ENCODE data around the gene HUS1. TPM values are rescaled to one million over a fixed set of nuclear protein-coding genes. Genes with fewer than 3 reads are reported as not detected.

The HUS1 gene
- total and polyA plus RNA-seq, 2 of the 13 experiments (the other 11 are each of a cell fraction or from before 2014, with no cell fraction given), result 14.8 to 16.9 TPM

GRCh38 chr7:47949703-47950102 is 29.7 kb downstream of the HUS1 start:
- BruUV-seq (replicated peaks), result no TSS peak
- peaks cover 42% of the 10 kb centered on the region for H3K4me1 ChIP-seq (ENCODE audit: insufficient read depth, low read length)
- H3K9me3 ChIP-seq (ENCODE audit: low read length), result no peaks in the 10 kb centered on the region
- intact Hi-C loops (cut with micrococcal nuclease; ENCODE audit: unreplicated experiment), result loop anchor here (10.0 kb wide), 1 partner anchor 685 kb away; no protein-coding TSS in a partner anchor
- in situ Hi-C loops (cut with HindIII; ENCODE audit: extremely low pct_ligation_motif_present, low pct_unique_long_range_greater_than_20kb), result no loop called here
- H4K20me1 ChIP-seq (ENCODE audit: insufficient read depth, low read length), result no peaks in the 10 kb centered on the region
- WGBS (ENCODE audit: low lambda C conversion rate), result 46% methylated on average over 4 of the region's 4 CpGs
- ATAC-seq (no peak), FAIRE-seq (no peak), DNase-seq (ENCODE audit: low spot score) (no peak)
- ChIA-PET CTCF (ENCODE audit: low intra/inter-chr PET ratio, low total read pairs) (no interaction called here), POLR2A (no interaction called here)
- H3K9ac ChIP-seq (ENCODE audit: insufficient read depth, low read depth, low read length), result no peak overlapping the region
- H2AFZ ChIP-seq (ENCODE audit: low read length), result no peak overlapping the region
- no peak overlapping the region for H3K4me3 ChIP-seq (replicated peaks in 1 of 3; ENCODE audit: insufficient read depth in 1 of 3, low read depth in 2 of 3, low read length in 3 of 3)
- H3K36me3 ChIP-seq (replicated peaks in 1 of 2; ENCODE audit: control insufficient read depth in 1 of 2, insufficient read depth in 2 of 2, low read length in 2 of 2), result no peaks in the 10 kb centered on the region; a peak in 1 of 5 replicates
- no peaks in the 10 kb centered on the region for H3K79me2 ChIP-seq (ENCODE audit: insufficient read depth, low read length)
- H3K4me2 ChIP-seq (ENCODE audit: low read depth, low read length), result no peak overlapping the region
- no peak overlapping the region for H3K27ac ChIP-seq (ENCODE audit: extremely low read length, insufficient read depth, low read length)
- H3K27me3 ChIP-seq (ENCODE audit: control insufficient read depth in 1 of 2, insufficient read depth in 2 of 2, low read length in 2 of 2), result no peaks in the 10 kb centered on the region; a peak in 1 of 5 replicates
- TF ChIP-seq ZNF704 (CRISPR knock-in tag; IDR thresholded peaks at IDR 0.05; ENCODE audit: borderline replicate concordance) (no peak), ZBTB25 (CRISPR knock-in tag; IDR thresholded peaks at IDR 0.05) (no peak), POLR2AphosphoS5 (IDR thresholded peaks at IDR 0.05; ENCODE audit: low read depth, low read length) (no peak), IRF9 (CRISPR knock-in tag; IDR thresholded peaks at IDR 0.05; ENCODE audit: borderline replicate concordance) (no peak), KMT2A (CRISPR knock-in tag; IDR thresholded peaks at IDR 0.05) (no peak), SPEN (CRISPR knock-in tag; IDR thresholded peaks at IDR 0.05; ENCODE audit: low read depth) (no peak), ZNF12 (CRISPR knock-in tag; IDR thresholded peaks at IDR 0.05) (no peak), CCDC6 (CRISPR knock-in tag; IDR thresholded peaks at IDR 0.05) (no peak), CENPX (CRISPR knock-in tag; IDR thresholded peaks at IDR 0.05) (no peak), ZNF574 (CRISPR knock-in tag; IDR thresholded peaks at IDR 0.05) (no peak)
- TF ChIP-seq, protein P1, sequence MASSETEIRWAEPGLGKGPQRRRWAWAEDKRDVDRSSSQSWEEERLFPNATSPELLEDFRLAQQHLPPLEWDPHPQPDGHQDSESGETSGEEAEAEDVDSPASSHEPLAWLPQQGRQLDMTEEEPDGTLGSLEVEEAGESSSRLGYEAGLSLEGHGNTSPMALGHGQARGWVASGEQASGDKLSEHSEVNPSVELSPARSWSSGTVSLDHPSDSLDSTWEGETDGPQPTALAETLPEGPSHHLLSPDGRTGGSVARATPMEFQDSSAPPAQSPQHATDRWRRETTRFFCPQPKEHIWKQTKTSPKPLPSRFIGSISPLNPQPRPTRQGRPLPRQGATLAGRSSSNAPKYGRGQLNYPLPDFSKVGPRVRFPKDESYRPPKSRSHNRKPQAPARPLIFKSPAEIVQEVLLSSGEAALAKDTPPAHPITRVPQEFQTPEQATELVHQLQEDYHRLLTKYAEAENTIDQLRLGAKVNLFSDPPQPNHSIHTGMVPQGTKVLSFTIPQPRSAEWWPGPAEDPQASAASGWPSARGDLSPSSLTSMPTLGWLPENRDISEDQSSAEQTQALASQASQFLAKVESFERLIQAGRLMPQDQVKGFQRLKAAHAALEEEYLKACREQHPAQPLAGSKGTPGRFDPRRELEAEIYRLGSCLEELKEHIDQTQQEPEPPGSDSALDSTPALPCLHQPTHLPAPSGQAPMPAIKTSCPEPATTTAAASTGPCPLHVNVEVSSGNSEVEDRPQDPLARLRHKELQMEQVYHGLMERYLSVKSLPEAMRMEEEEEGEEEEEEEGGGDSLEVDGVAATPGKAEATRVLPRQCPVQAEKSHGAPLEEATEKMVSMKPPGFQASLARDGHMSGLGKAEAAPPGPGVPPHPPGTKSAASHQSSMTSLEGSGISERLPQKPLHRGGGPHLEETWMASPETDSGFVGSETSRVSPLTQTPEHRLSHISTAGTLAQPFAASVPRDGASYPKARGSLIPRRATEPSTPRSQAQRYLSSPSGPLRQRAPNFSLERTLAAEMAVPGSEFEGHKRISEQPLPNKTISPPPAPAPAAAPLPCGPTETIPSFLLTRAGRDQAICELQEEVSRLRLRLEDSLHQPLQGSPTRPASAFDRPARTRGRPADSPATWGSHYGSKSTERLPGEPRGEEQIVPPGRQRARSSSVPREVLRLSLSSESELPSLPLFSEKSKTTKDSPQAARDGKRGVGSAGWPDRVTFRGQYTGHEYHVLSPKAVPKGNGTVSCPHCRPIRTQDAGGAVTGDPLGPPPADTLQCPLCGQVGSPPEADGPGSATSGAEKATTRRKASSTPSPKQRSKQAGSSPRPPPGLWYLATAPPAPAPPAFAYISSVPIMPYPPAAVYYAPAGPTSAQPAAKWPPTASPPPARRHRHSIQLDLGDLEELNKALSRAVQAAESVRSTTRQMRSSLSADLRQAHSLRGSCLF (CRISPR knock-in tag; IDR thresholded peaks at IDR 0.05; ENCODE audit: borderline replicate concordance), result no peak
- TF ChIP-seq, protein P2, sequence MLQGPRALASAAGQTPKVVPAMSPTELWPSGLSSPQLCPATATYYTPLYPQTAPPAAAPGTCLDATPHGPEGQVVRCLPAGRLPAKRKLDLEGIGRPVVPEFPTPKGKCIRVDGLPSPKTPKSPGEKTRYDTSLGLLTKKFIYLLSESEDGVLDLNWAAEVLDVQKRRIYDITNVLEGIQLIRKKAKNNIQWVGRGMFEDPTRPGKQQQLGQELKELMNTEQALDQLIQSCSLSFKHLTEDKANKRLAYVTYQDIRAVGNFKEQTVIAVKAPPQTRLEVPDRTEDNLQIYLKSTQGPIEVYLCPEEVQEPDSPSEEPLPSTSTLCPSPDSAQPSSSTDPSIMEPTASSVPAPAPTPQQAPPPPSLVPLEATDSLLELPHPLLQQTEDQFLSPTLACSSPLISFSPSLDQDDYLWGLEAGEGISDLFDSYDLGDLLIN (CRISPR knock-in tag; IDR thresholded peaks at IDR 0.05; ENCODE audit: borderline replicate concordance), result no peak
